GM12878 (cell line): ENCODE measurements around the gene CHID1.

Experiments used
- RAD51 ChIP-seq: fragments of 450-650 bp; IDR thresholded peaks from 2 replicates; pipeline ENCODE4 v1.6.1; 2016; ENCODE audit warnings: moderate library complexity, mild to moderate bottlenecking, inconsistent platforms
- RELA ChIP-seq: fragments of 450-650 bp; IDR thresholded peaks from 2 replicates; pipeline ENCODE4 v1.8.0; 2014; ENCODE audit warnings: borderline replicate concordance; ENCODE audit not compliant: partially characterized antibody
- TBL1XR1 ChIP-seq: IDR thresholded peaks from 2 replicates; pipeline ENCODE4 v1.6.1; 2012; ENCODE audit warnings: low read depth, low read length, improper control_type of control experiment
- ZNF274 ChIP-seq: IDR thresholded peaks from one replicate; pipeline ENCODE4 v1.8.0; 2011; ENCODE audit not compliant: insufficient read length, insufficient read depth
- TF ChIP-seq, protein P1 (sequence below): IDR thresholded peaks from 2 replicates; pipeline ENCODE4 v1.6.1; 2012; ENCODE audit warnings: low read length, inconsistent platforms
- TF ChIP-seq, protein P2 (sequence below), 3 experiments: IDR thresholded peaks in 2 of 3; conservative IDR thresholded peaks in 1 of 3; 2 replicates each; pipeline ENCODE4 v1.5.1; 2011; ENCODE audit warnings: low read depth in 3 of 3, low read length in 3 of 3, mild to moderate bottlenecking in 3 of 3, control low read depth in 2 of 3, moderate library complexity in 2 of 3, inconsistent platforms in 1 of 3, mixed read lengths in 1 of 3; ENCODE audit not compliant: control insufficient read depth in 2 of 3, insufficient read depth in 1 of 3; ENCODE audit errors: extremely low read depth in 1 of 3

DNA sequence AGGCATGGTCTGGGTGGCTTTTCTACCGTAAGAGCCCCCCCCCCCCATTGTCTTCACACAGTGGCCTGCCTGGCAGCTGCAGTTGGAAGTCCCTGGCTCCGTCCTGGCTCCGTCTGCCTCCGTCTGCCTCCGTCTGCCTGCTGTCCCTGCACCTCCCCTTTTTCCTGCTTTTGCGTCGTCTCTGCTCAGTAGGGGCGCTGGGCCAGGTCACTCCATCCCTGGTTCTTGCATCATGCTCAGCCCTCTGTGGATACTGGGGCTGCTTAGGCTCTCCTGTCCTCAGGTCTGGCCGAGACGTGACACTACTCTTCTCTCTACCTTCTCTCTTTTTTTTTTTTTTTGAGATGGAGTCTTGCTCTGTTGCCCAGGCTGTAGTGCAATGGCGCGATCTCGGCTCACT, 42.9 kb upstream of the CHID1 start:
- TF ChIP-seq RAD51 = no peak
- TF ChIP-seq, protein P1, sequence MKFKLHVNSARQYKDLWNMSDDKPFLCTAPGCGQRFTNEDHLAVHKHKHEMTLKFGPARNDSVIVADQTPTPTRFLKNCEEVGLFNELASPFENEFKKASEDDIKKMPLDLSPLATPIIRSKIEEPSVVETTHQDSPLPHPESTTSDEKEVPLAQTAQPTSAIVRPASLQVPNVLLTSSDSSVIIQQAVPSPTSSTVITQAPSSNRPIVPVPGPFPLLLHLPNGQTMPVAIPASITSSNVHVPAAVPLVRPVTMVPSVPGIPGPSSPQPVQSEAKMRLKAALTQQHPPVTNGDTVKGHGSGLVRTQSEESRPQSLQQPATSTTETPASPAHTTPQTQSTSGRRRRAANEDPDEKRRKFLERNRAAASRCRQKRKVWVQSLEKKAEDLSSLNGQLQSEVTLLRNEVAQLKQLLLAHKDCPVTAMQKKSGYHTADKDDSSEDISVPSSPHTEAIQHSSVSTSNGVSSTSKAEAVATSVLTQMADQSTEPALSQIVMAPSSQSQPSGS = no peak
- no peak for TF ChIP-seq ZNF274
- no peak for TF ChIP-seq TBL1XR1
- TF ChIP-seq, protein P2, sequence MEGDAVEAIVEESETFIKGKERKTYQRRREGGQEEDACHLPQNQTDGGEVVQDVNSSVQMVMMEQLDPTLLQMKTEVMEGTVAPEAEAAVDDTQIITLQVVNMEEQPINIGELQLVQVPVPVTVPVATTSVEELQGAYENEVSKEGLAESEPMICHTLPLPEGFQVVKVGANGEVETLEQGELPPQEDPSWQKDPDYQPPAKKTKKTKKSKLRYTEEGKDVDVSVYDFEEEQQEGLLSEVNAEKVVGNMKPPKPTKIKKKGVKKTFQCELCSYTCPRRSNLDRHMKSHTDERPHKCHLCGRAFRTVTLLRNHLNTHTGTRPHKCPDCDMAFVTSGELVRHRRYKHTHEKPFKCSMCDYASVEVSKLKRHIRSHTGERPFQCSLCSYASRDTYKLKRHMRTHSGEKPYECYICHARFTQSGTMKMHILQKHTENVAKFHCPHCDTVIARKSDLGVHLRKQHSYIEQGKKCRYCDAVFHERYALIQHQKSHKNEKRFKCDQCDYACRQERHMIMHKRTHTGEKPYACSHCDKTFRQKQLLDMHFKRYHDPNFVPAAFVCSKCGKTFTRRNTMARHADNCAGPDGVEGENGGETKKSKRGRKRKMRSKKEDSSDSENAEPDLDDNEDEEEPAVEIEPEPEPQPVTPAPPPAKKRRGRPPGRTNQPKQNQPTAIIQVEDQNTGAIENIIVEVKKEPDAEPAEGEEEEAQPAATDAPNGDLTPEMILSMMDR (IDR thresholded peaks at IDR 0.05 in 2 of 3, conservative IDR thresholded peaks at IDR 0.05 in 1 of 3; ENCODE audit: control insufficient read depth in 2 of 3, extremely low read depth in 1 of 3, insufficient read depth in 1 of 3, low read depth in 3 of 3, low read length in 3 of 3) = no peak
- TF ChIP-seq RELA = no peak
